ENCODE data around the gene CYP39A1. TPM values are rescaled to one million over a fixed set of nuclear protein-coding genes. Genes with fewer than 3 reads are reported as not detected.
A peak's percentile ranks its signal among the peaks of the same experiment; 100 is the strongest.

CYP39A1 gene
- total and polyA plus RNA-seq, 9 donors, result 9.0 to 22.9 (median 15.0) TPM

DNA sequence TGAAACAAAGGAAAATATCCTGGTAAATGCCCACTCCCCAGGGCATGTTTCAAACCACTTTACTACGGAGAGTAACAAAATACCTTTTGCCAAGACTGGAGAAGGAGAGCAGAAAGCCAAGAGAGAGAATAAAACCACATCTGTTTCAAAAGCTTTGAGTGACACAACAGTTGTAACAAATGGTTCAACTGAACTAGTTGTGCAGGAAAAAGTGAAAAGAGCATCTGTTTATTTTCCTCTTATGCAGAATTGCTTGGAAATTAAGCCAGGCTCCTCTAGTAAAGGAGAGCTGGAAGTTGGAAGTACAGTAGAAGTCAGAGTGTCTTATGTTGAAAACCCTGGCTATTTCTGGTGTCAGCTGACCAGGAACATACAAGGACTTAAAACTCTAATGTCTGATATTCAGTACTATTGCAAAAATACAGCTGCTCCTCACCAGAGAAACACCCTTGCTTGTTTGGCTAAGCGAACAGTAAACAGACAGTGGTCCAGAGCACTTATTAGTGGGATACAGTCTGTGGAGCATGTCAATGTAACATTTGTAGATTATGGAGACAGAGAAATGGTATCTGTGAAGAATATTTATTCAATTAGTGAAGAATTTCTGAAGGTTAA is 37.6 kb upstream of the CYP39A1 start:
- WGBS, 3 donors, result 50 to 78% (median 65%) methylated on average over 2 of the region's 2 CpGs
- Histone ChIP-seq H3K4me1 (ENCODE audit: insufficient read depth) (no peaks in the 10 kb centered on the region), H3K4me3 (no peak overlapping the region), H3K36me3 (no peaks in the 10 kb centered on the region), H3K9me3 (no peaks in the 10 kb centered on the region), H3K27ac (no peak overlapping the region), H3K27me3 (no peaks in the 10 kb centered on the region)
- no peak for DNase-seq
- TF ChIP-seq EP300 (IDR thresholded peaks at IDR 0.05) (no peak), POLR2A (IDR thresholded peaks at IDR 0.05) (no peak)
- TF ChIP-seq, protein P1, sequence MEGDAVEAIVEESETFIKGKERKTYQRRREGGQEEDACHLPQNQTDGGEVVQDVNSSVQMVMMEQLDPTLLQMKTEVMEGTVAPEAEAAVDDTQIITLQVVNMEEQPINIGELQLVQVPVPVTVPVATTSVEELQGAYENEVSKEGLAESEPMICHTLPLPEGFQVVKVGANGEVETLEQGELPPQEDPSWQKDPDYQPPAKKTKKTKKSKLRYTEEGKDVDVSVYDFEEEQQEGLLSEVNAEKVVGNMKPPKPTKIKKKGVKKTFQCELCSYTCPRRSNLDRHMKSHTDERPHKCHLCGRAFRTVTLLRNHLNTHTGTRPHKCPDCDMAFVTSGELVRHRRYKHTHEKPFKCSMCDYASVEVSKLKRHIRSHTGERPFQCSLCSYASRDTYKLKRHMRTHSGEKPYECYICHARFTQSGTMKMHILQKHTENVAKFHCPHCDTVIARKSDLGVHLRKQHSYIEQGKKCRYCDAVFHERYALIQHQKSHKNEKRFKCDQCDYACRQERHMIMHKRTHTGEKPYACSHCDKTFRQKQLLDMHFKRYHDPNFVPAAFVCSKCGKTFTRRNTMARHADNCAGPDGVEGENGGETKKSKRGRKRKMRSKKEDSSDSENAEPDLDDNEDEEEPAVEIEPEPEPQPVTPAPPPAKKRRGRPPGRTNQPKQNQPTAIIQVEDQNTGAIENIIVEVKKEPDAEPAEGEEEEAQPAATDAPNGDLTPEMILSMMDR (IDR thresholded peaks at IDR 0.05), result no peak
- intact Hi-C loops (cut with DNase I), result no loop called here

DNA sequence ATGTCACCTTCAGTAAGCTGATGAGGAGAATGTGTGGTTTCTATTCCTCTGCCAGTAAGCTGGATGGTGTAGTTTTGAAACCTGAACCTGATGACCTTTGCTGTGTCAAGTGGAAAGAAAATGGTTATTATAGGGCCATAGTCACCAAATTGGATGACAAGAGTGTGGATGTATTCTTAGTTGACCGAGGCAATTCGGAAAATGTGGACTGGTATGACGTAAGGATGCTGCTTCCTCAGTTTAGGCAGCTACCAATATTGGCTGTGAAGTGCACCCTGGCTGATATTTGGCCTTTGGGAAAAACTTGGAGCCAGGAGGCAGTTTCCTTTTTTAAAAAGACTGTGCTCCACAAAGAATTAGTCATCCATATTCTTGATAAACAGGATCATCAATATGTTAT is 37.0 kb upstream of the CYP39A1 start:
- 92 to 98% (median 98%) methylated on average over 3 of the region's 3 CpGs for WGBS, 3 donors
- DNase-seq, result no peak
- H3K9me3 ChIP-seq, result no peaks in the 10 kb centered on the region
- H3K27me3 ChIP-seq, result no peaks in the 10 kb centered on the region
- no peaks in the 10 kb centered on the region for H3K36me3 ChIP-seq
- H3K4me1 ChIP-seq (ENCODE audit: insufficient read depth), result no peaks in the 10 kb centered on the region
- no peak overlapping the region for H3K4me3 ChIP-seq
- TF ChIP-seq, protein P1 (IDR thresholded peaks at IDR 0.05), result no peak
- no peak for TF ChIP-seq POLR2A (IDR thresholded peaks at IDR 0.05)
- TF ChIP-seq EP300 (IDR thresholded peaks at IDR 0.05), result no peak
- intact Hi-C loops (cut with DNase I), result loop anchor here in 1 of 4 donors (5.0 kb wide), 1 partner anchor 967 kb away; no protein-coding TSS in a partner anchor
- no peak overlapping the region for H3K27ac ChIP-seq

DNA sequence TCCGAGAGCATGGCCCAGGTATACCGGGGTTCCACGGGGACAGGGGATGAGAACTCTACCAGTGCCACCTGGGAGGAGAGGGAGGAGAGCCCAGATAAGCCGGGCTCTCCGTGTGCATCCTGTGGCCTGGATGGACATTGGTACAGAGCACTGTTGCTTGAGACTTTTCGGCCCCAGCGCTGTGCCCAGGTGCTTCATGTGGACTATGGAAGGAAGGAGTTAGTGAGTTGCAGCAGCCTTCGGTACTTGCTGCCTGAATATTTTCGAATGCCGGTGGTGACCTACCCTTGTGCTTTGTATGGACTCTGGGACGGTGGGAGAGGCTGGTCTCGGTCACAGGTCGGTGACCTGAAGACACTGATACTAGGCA is 36.3 kb upstream of the CYP39A1 start:
- no peak for TF ChIP-seq EP300 (IDR thresholded peaks at IDR 0.05)
- TF ChIP-seq, protein P1 (IDR thresholded peaks at IDR 0.05), result no peak
- TF ChIP-seq POLR2A (IDR thresholded peaks at IDR 0.05), result no peak
- H3K9me3 ChIP-seq, result no peaks in the 10 kb centered on the region
- no peaks in the 10 kb centered on the region for H3K4me1 ChIP-seq (ENCODE audit: insufficient read depth)
- H3K36me3 ChIP-seq, result no peaks in the 10 kb centered on the region
- WGBS, 3 donors, result 94 to 96% (median 95%) methylated on average over 13 of the region's 13 CpGs
- H3K4me3 ChIP-seq, result no peak overlapping the region
- DNase-seq, result no peak
- H3K27ac ChIP-seq, result no peak overlapping the region
- intact Hi-C loops (cut with DNase I), result loop anchor here in 1 of 4 donors (5.0 kb wide), 1 partner anchor 967 kb away; no protein-coding TSS in a partner anchor
- no peaks in the 10 kb centered on the region for H3K27me3 ChIP-seq

DNA sequence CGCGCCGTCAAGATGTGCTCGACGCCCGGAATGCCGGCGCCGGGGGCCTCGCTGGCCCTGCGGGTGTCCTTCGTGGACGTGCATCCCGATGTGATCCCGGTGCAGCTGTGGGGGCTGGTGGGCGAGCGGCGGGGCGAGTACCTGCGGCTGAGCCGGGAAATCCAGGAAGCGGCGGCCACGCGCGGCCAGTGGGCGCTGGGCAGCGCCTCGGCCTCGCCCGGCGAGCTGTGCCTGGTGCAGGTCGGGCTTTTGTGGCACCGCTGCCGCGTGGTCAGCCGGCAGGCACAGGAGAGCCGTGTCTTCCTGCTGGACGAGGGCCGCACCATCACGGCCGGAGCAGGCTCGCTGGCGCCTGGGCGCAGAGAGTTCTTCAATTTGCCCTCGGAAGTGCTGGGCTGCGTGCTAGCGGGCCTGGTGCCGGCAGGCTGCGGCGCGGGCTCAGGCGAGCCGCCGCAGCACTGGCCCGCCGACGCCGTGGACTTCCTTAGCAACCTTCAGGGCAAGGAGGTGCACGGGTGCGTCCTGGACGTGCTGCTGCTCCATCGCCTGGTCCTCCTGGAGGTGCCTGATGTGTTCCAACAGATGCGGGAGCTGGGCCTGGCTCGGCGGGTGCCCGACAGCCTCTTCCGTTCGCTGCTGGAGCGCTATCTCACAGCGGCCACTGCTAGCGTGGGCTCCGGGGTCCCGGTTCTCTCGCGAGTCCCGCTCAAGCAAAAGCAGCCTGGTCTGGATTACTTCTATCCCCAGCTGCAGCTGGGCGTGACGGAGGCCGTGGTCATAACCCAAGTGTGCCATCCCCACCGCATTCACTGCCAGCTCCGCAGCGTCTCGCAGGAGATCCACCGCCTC is 35.7 kb upstream of the CYP39A1 start:
- 93 to 95% (median 94%) methylated on average over 70 to 85 of the region's 85 CpGs for WGBS, 3 donors
- peak in 1 of 5 donors; percentile 26 for DNase-seq
- H3K27me3 ChIP-seq, result no peaks in the 10 kb centered on the region
- no peak overlapping the region for H3K27ac ChIP-seq
- H3K4me1 ChIP-seq (ENCODE audit: insufficient read depth), result no peaks in the 10 kb centered on the region
- no peak overlapping the region for H3K4me3 ChIP-seq
- H3K36me3 ChIP-seq, result no peaks in the 10 kb centered on the region
- H3K9me3 ChIP-seq, result no peaks in the 10 kb centered on the region
- TF ChIP-seq EP300 (IDR thresholded peaks at IDR 0.05) (no peak), POLR2A (IDR thresholded peaks at IDR 0.05) (no peak)
- TF ChIP-seq, protein P1 (IDR thresholded peaks at IDR 0.05), result no peak
- intact Hi-C loops (cut with DNase I), result loop anchor here in 1 of 4 donors (5.0 kb wide), 1 partner anchor 966 kb away; no protein-coding TSS in a partner anchor
